Choroid plexus epithelial cell (primary cell): ENCODE data around the gene MGA.
"Not testable (repeated sequence)": the region's sequence is repeated elsewhere in the genome, so short reads cannot be mapped to it uniquely, and the experiment has no call there.

Experiments
- DNase-seq: peaks from one replicate; pipeline ENCODE4 v3.0.0-alpha.2; 2010; ENCODE audit warnings: low read depth
- H3K4me3 ChIP-seq: 2 replicates; pipeline ENCODE4 v1.5.1; 2011; ENCODE audit warnings: low read depth, mild to moderate bottlenecking, control low read depth, low read length, moderate library complexity
- TF ChIP-seq, protein P1 (sequence below): conservative IDR thresholded peaks from 2 replicates; pipeline ENCODE4 v1.5.1; 2011; ENCODE audit warnings: low read depth, mild to moderate bottlenecking, control low read depth, inconsistent platforms, low read length, moderate library complexity

Gene MGA

DNA sequence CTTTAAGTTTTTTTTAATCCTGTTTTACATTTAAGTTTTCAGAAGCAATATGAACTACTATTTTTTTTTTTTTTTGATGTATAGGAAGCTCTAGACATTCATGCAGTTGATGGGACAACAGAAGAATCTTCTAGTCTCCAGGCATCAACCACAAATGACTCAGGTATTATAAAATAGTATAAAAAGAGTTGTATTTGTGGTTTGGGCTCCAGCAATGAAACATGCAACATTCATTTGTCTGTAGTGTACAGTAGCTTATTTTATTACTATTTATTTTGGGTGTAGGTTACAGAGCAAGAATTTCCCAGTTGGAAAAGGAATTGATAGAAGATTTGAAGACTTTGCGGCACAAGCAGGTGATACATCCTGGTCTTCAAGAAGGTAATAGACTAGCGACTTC, 38.6 kb downstream of the MGA start:
- TF ChIP-seq, protein P1, sequence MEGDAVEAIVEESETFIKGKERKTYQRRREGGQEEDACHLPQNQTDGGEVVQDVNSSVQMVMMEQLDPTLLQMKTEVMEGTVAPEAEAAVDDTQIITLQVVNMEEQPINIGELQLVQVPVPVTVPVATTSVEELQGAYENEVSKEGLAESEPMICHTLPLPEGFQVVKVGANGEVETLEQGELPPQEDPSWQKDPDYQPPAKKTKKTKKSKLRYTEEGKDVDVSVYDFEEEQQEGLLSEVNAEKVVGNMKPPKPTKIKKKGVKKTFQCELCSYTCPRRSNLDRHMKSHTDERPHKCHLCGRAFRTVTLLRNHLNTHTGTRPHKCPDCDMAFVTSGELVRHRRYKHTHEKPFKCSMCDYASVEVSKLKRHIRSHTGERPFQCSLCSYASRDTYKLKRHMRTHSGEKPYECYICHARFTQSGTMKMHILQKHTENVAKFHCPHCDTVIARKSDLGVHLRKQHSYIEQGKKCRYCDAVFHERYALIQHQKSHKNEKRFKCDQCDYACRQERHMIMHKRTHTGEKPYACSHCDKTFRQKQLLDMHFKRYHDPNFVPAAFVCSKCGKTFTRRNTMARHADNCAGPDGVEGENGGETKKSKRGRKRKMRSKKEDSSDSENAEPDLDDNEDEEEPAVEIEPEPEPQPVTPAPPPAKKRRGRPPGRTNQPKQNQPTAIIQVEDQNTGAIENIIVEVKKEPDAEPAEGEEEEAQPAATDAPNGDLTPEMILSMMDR: no peak

DNA sequence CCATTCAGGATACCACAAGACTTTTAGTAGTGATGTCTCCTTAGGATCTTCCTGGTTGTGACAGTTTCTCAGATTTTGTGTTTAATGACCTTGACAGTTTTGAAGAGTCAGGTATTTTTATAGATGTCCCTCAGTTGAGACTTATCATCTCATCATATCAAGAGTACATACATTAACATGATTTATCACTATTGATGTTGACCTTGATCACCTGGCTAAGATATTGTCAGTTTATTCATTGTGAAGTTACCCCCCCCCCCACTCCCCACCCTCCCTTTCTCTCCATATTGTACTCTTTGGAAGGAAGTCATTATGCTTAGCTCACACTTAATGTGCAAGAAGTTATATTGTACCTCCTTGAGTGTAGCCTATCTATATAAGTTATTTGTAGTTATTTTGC, 42.9 kb downstream of the MGA start:
- H3K4me3 ChIP-seq: no peak overlapping the region
- no peak for DNase-seq
- TF ChIP-seq, protein P1: no peak

More for the DNA sequence above, 38.6 kb downstream of the MGA start:
- DNase-seq: no peak
- H3K4me3 ChIP-seq: no peak overlapping the region

DNA sequence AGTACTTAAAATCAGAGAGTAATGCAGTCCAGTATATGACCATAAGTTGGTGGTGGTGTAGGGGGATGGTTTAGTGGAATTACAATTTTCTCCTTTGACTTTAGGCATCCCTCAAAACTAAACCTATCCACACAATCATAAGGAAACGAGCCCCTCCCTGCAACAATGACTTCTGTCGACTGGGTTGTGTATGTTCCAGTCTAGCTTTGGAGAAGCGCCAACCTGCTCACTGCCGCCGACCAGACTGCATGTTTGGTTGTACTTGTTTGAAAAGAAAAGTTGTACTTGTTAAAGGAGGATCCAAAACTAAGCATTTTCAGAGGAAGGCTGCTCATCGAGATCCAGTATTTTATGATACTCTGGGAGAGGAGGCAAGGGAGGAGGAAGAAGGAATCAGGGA, 52.8 kb downstream of the MGA start:
- no peak overlapping the region for H3K4me3 ChIP-seq
- TF ChIP-seq, protein P1: no peak
- peak; percentile 46 for DNase-seq

DNA sequence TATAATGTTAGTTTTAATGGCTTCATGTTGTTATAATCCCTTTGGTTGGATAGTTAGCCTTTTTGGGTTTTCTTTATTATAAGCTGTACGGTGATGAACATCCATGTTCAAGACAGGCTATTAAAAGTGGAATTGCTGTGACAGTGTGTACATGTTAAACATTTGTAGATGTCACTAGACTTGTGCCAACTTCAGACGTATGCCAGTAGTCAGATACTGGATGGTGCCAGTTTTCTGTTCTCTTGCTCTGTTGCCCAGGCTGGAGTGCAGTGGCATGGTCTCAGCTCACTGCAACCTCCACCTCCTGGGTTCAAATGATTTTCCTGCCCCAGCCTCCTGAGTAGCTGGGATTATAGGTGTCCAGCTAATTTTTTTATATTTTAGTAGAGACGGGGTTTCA, 54.1 kb downstream of the MGA start:
- no peak for DNase-seq
- no peak overlapping the region for H3K4me3 ChIP-seq
- TF ChIP-seq, protein P1: no peak

DNA sequence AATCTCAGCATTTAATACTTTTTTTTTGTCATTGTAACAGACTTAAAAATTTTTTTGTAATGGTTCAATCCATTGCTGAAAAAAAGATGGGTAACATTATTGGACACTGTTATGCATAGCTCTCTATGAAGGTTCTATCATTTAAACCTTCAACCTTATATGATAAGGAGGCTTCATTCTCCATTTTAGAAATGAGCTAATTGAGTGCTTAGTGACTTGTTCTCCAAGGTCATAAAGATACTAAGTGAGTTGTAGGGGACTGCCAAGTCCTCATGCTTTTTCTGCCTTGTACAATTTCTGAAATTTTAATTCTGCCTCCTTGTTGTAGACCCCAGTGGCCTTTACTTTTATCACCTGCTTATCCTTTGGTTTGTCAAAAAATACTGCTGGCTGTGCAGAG, 56.7 kb downstream of the MGA start:
- DNase-seq: no peak
- TF ChIP-seq, protein P1: no peak

DNA sequence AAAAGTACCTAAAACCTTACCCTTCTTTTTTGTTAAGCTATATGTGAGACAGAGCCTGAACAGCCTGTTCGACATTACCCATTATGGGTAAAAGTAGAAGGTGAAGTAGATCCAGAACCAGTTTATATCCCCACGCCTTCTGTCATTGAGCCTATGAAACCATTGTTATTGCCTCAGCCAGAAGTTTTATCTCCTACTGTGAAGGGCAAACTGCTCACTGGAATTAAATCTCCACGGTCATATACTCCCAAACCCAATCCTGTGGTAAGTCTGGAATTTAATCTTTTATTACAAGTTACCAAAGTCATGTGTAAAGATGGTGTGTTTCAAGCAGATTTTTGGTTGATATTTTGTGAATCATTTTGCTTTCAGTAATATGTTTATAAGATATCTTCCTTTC, 66.9 kb downstream of the MGA start:
- peak; percentile 74 for DNase-seq

More for the DNA sequence above, 56.7 kb downstream of the MGA start:
- no peak overlapping the region for H3K4me3 ChIP-seq

DNA sequence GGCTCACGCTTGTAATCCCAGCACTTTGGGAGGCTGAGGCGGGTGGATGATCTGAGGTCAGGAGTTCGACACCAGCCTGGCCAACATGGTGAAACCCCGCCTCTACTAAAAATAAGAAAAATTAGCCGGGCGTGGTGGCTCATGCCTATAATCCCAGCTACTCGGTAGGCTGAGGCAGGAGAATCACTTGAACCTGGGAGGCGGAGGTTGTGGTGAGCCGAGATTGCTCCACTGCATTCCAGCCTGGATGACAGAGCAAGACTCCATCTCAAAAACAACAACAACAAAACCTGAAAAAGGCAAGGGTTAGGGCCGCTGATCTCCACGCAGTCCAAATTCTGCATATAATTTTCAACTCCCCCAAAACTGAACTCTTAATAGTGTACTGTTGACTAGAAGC, 67.9 kb downstream of the MGA start:
- peak; percentile 60 for DNase-seq
- not testable (repeated sequence) for H3K4me3 ChIP-seq

More for the DNA sequence above, 66.9 kb downstream of the MGA start:
- no peak overlapping the region for H3K4me3 ChIP-seq
- TF ChIP-seq, protein P1: no peak

DNA sequence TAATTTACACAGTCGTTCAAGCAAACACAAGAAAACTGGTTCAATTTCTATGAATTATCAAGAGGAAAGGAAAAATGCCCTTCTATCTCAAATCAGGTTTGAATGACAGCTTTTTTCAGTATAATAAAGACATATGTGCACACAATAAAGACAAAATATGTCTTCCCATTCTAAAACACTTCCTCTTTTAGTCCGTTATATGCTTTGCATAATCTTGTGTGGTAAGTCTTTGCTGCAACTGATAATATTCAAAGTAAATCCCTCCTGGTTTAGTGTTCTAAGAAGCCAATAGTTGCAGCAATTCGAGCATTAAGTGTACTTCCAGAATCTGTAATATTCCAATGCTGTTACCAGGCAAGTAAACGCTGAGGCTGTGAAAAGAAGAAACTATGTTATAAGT, 70.3 kb downstream of the MGA start:
- DNase-seq: no peak
- TF ChIP-seq, protein P1: no peak
- no peak overlapping the region for H3K4me3 ChIP-seq
